Liver (tissue), 9 donors: Measurements from ENCODE around the gene TLE3. TPM values are rescaled to one million over a fixed set of nuclear protein-coding genes. Genes with fewer than 3 reads are reported as not detected.

ENCODE experiments used
- DNase-seq: peaks from one replicate; pipeline ENCODE4 v3.0.0-alpha.2; 2017; ENCODE audit warnings: low spot score
- H3K27ac ChIP-seq, 2 donors: one replicate each; pipeline ENCODE4 v1.7.0; 2013; ENCODE audit warnings: inconsistent platforms in 2 of 2, low read length in 2 of 2, control low read depth in 1 of 2, low read depth in 1 of 2, mild to moderate bottlenecking in 1 of 2
- H3K27me3 ChIP-seq, 4 donors: one replicate each; pipeline versions ENCODE4 v1.6.1 to v1.7.0; 2013; ENCODE audit warnings: low read length in 3 of 4, inconsistent platforms in 1 of 4, mild to moderate bottlenecking in 1 of 4, moderate library complexity in 1 of 4; ENCODE audit not compliant: control insufficient read depth in 4 of 4, insufficient read depth in 4 of 4
- H3K36me3 ChIP-seq, 4 donors: one replicate each; pipeline versions ENCODE4 v1.6.1 to v1.7.0; 2013; ENCODE audit warnings: low read length in 3 of 4, mild to moderate bottlenecking in 3 of 4, low read depth in 1 of 4, moderate library complexity in 1 of 4; ENCODE audit not compliant: control insufficient read depth in 4 of 4, insufficient read depth in 3 of 4
- H3K4me1 ChIP-seq, 4 donors: one replicate each; pipeline versions ENCODE4 v1.6.1 to v1.7.0; 2013; ENCODE audit warnings: low read length in 3 of 4, mild to moderate bottlenecking in 3 of 4, moderate library complexity in 1 of 4; ENCODE audit not compliant: control insufficient read depth in 4 of 4, insufficient read depth in 4 of 4
- H3K4me3 ChIP-seq, 3 donors: one replicate each; pipeline versions ENCODE4 v1.6.1 to v1.7.0; 2013; ENCODE audit warnings: low read length in 3 of 3, control low read depth in 1 of 3, low read depth in 1 of 3, mild to moderate bottlenecking in 1 of 3
- H3K9ac ChIP-seq, 2 donors: one replicate each; pipeline ENCODE4 v1.7.0; 2013; ENCODE audit warnings: low read length in 2 of 2, mild to moderate bottlenecking in 2 of 2, moderate library complexity in 2 of 2, control low read depth in 1 of 2, low read depth in 1 of 2
- H3K9me3 ChIP-seq, 4 donors: one replicate each; pipeline versions ENCODE4 v1.6.1 to v1.7.0; 2013; ENCODE audit warnings: low read length in 3 of 4; ENCODE audit not compliant: control insufficient read depth in 4 of 4
- EGR1 ChIP-seq, 2 donors: IDR thresholded peaks; 2 replicates each; pipeline ENCODE4 v1.6.1; 2016 to 2018; ENCODE audit warnings: antibody characterized with exemption in 2 of 2, low read depth in 2 of 2
- FOXA1 ChIP-seq: IDR thresholded peaks from 2 replicates; pipeline ENCODE4 v1.6.1; 2016; ENCODE audit warnings: antibody characterized with exemption
- FOXA2 ChIP-seq: IDR thresholded peaks from 2 replicates; pipeline ENCODE4 v1.6.1; 2016; ENCODE audit warnings: antibody characterized with exemption
- GABPA ChIP-seq, 2 donors: IDR thresholded peaks in 1 of 2; conservative IDR thresholded peaks in 1 of 2; 2 replicates each; pipeline ENCODE4 v1.6.1; 2016; ENCODE audit warnings: antibody characterized with exemption in 2 of 2, mild to moderate bottlenecking in 1 of 2, moderate library complexity in 1 of 2
- HNF4A ChIP-seq, 2 donors: conservative IDR thresholded peaks; 2 replicates each; pipeline ENCODE4 v1.6.1; 2016; ENCODE audit warnings: antibody characterized with exemption in 2 of 2, mild to moderate bottlenecking in 2 of 2
- HNF4G ChIP-seq: IDR thresholded peaks from 2 replicates; pipeline ENCODE4 v1.6.1; 2016; ENCODE audit warnings: antibody characterized with exemption
- JUND ChIP-seq, 2 donors: IDR thresholded peaks; 2 replicates each; pipeline ENCODE4 v1.6.1; 2016; ENCODE audit warnings: antibody characterized with exemption in 2 of 2
- NR2F2 ChIP-seq: IDR thresholded peaks from 2 replicates; pipeline ENCODE4 v1.6.1; 2016; ENCODE audit warnings: antibody characterized with exemption
- RAD21 ChIP-seq, 2 donors: IDR thresholded peaks; 2 replicates each; pipeline ENCODE4 v1.6.1; 2016; ENCODE audit warnings: antibody characterized with exemption in 2 of 2, mild to moderate bottlenecking in 2 of 2
- RXRA ChIP-seq, 2 donors: IDR thresholded peaks; 2 replicates each; pipeline ENCODE4 v1.6.1; 2017 to 2018; ENCODE audit warnings: antibody characterized with exemption in 2 of 2, mild to moderate bottlenecking in 1 of 2
- SP1 ChIP-seq: IDR thresholded peaks from 2 replicates; pipeline ENCODE4 v1.6.1; 2018; ENCODE audit warnings: antibody characterized with exemption, mild to moderate bottlenecking
- TAF1 ChIP-seq: conservative IDR thresholded peaks from 2 replicates; pipeline ENCODE4 v1.6.1; 2016; ENCODE audit warnings: antibody characterized with exemption, mild to moderate bottlenecking
- YY1 ChIP-seq: IDR thresholded peaks from 2 replicates; pipeline ENCODE4 v1.6.1; 2016; ENCODE audit warnings: antibody characterized with exemption, mild to moderate bottlenecking
- WGBS: extraction: QIAGEN DNeasy Blood & Tissue Kit; methylation state at CpG from one replicate; pipeline ENCODE4 v1.1.7; 2013; 5-methylcytosine and 5-hydroxymethylcytosine counted together
- polyA plus RNA-seq, 2 donors: library from polyadenylated mRNA; stranded (reverse) in 1 of 2; unstranded in 1 of 2; fragments of 200-250 nt in 1 of 2; fragments of >200 nt in 1 of 2; fragmentation: Nextera tagmentation in 1 of 2; extraction: Ambion mirVana in 1 of 2; gene quantifications; one replicate each; pipeline versions ENCODE4 v1.2.1 to v1.2.3, GENCODE V29; 2013 to 2015
- total RNA-seq, 2 donors: library from RNA; depleted of rRNA; stranded (reverse); fragments of >200 nt; gene quantifications; one replicate each; pipeline ENCODE4 v1.2.3, GENCODE V29; 2014
- TF ChIP-seq, protein P1 (sequence below): fragments of 150-350 bp; IDR thresholded peaks from 2 replicates; pipeline ENCODE4 v1.5.1; 2017; ENCODE audit warnings: improper control_type of control experiment, low read depth, low read length; ENCODE audit not compliant: missing input control
- TF ChIP-seq, protein P2 (sequence below): IDR thresholded peaks from 2 replicates; pipeline ENCODE4 v1.6.1; 2016; ENCODE audit warnings: antibody characterized with exemption
- TF ChIP-seq, protein P3 (sequence below): IDR thresholded peaks from 2 replicates; pipeline ENCODE4 v1.6.1; 2016; ENCODE audit warnings: antibody characterized with exemption
- TF ChIP-seq, protein P4 (sequence below): IDR thresholded peaks from 2 replicates; pipeline ENCODE4 v1.6.1; 2016; ENCODE audit warnings: antibody characterized with exemption
- TF ChIP-seq, protein P5 (sequence below): IDR thresholded peaks from 2 replicates; pipeline ENCODE4 v1.6.1; 2016; ENCODE audit warnings: antibody characterized with exemption, mild to moderate bottlenecking
- donor health status: healthy.
- donor health status: healthy.
- donor health status: healthy.
- donor health status: healthy.
- donor health status: healthy.

TLE3 gene
- total and polyA plus RNA-seq, 4 donors, result 1.2 to 13.7 (median 8.5) TPM

DNA sequence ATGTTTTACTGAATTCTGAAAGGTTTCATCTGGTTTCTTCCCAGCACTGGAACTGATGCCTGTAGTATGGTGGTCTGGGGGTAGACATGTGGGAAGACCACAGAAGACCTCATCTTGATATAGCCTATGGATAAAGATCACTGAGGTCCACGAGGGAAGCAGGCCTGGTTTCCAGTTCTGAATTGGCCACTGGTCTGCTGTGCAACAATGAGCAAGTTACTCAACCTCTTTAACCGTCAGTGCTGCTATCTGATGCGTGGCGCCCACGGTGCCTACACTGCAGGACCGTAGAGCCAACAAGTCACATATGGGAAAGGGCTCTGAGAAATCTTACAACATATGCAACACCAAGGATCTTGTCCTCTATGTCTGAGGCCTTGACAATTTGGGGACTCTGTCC lies 13.3 kb downstream of the TLE3 start:
- DNase-seq, result no peak
- 85% methylated on average over 6 of the region's 6 CpGs for WGBS

More for the DNA sequence above, 13.3 kb downstream of the TLE3 start:
- Histone ChIP-seq H3K36me3 (peaks cover 4 to 35% (median 26%) of the 10 kb centered on the region in 4 donors), H3K27ac (no peak overlapping the region), H3K4me3 (no peak overlapping the region), H3K4me1 (peaks cover 4 to 16% (median 10%) of the 10 kb centered on the region in 4 donors), H3K9ac (no peak overlapping the region), H3K9me3 (no peaks in the 10 kb centered on the region), H3K27me3 (no peaks in the 10 kb centered on the region)
- TF ChIP-seq, protein P1, sequence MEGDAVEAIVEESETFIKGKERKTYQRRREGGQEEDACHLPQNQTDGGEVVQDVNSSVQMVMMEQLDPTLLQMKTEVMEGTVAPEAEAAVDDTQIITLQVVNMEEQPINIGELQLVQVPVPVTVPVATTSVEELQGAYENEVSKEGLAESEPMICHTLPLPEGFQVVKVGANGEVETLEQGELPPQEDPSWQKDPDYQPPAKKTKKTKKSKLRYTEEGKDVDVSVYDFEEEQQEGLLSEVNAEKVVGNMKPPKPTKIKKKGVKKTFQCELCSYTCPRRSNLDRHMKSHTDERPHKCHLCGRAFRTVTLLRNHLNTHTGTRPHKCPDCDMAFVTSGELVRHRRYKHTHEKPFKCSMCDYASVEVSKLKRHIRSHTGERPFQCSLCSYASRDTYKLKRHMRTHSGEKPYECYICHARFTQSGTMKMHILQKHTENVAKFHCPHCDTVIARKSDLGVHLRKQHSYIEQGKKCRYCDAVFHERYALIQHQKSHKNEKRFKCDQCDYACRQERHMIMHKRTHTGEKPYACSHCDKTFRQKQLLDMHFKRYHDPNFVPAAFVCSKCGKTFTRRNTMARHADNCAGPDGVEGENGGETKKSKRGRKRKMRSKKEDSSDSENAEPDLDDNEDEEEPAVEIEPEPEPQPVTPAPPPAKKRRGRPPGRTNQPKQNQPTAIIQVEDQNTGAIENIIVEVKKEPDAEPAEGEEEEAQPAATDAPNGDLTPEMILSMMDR, result no peak
- no peak for TF ChIP-seq TAF1
- no peak for TF ChIP-seq NR2F2
- TF ChIP-seq HNF4A (conservative IDR thresholded peaks at IDR 0.05), result no peak
- no peak for TF ChIP-seq FOXA2
- TF ChIP-seq YY1, result no peak
- no peak for TF ChIP-seq RXRA (IDR thresholded peaks at IDR 0.05)
- TF ChIP-seq SP1, result no peak
- no peak for TF ChIP-seq RAD21 (IDR thresholded peaks at IDR 0.05)
- TF ChIP-seq, protein P2, sequence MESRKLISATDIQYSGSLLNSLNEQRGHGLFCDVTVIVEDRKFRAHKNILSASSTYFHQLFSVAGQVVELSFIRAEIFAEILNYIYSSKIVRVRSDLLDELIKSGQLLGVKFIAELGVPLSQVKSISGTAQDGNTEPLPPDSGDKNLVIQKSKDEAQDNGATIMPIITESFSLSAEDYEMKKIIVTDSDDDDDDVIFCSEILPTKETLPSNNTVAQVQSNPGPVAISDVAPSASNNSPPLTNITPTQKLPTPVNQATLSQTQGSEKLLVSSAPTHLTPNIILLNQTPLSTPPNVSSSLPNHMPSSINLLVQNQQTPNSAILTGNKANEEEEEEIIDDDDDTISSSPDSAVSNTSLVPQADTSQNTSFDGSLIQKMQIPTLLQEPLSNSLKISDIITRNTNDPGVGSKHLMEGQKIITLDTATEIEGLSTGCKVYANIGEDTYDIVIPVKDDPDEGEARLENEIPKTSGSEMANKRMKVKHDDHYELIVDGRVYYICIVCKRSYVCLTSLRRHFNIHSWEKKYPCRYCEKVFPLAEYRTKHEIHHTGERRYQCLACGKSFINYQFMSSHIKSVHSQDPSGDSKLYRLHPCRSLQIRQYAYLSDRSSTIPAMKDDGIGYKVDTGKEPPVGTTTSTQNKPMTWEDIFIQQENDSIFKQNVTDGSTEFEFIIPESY, result no peak
- TF ChIP-seq, protein P3, sequence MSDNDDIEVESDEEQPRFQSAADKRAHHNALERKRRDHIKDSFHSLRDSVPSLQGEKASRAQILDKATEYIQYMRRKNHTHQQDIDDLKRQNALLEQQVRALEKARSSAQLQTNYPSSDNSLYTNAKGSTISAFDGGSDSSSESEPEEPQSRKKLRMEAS, result no peak
- no peak for TF ChIP-seq JUND (IDR thresholded peaks at IDR 0.05)
- TF ChIP-seq, protein P4, sequence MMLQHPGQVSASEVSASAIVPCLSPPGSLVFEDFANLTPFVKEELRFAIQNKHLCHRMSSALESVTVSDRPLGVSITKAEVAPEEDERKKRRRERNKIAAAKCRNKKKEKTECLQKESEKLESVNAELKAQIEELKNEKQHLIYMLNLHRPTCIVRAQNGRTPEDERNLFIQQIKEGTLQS, result no peak
- no peak for TF ChIP-seq HNF4G
- TF ChIP-seq, protein P5, sequence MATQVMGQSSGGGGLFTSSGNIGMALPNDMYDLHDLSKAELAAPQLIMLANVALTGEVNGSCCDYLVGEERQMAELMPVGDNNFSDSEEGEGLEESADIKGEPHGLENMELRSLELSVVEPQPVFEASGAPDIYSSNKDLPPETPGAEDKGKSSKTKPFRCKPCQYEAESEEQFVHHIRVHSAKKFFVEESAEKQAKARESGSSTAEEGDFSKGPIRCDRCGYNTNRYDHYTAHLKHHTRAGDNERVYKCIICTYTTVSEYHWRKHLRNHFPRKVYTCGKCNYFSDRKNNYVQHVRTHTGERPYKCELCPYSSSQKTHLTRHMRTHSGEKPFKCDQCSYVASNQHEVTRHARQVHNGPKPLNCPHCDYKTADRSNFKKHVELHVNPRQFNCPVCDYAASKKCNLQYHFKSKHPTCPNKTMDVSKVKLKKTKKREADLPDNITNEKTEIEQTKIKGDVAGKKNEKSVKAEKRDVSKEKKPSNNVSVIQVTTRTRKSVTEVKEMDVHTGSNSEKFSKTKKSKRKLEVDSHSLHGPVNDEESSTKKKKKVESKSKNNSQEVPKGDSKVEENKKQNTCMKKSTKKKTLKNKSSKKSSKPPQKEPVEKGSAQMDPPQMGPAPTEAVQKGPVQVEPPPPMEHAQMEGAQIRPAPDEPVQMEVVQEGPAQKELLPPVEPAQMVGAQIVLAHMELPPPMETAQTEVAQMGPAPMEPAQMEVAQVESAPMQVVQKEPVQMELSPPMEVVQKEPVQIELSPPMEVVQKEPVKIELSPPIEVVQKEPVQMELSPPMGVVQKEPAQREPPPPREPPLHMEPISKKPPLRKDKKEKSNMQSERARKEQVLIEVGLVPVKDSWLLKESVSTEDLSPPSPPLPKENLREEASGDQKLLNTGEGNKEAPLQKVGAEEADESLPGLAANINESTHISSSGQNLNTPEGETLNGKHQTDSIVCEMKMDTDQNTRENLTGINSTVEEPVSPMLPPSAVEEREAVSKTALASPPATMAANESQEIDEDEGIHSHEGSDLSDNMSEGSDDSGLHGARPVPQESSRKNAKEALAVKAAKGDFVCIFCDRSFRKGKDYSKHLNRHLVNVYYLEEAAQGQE, result no peak
- no peak for TF ChIP-seq FOXA1
- no peak for TF ChIP-seq EGR1 (IDR thresholded peaks at IDR 0.05; ENCODE audit: low read depth in 2 of 2)
- TF ChIP-seq GABPA (IDR thresholded peaks at IDR 0.05 in 1 of 2, conservative IDR thresholded peaks at IDR 0.05 in 1 of 2), result no peak
